Right ventricle myocardium inferior (tissue), 1 donor: ENCODE data around the gene CLEC16A. TPM values are rescaled to one million over a fixed set of nuclear protein-coding genes. Genes with fewer than 3 reads are reported as not detected.
"Not testable (repeated sequence)": the region's sequence is repeated elsewhere in the genome, so short reads cannot be mapped to it uniquely, and the experiment has no call there.

Experiments used
- ATAC-seq: fragments of 200-7000 bp; cut with Tn5 transposase; one replicate; pipeline ENCODE4 v1.9.1; 2020; ENCODE audit warnings: mild to moderate bottlenecking, moderate library complexity
- DNase-seq: peaks from one replicate; pipeline ENCODE4 v3.0.0; 2021; ENCODE audit errors: missing footprints
- intact Hi-C: fragments of 100-400 bp; cut with DNase I; formaldehyde crosslinking; loops from one replicate; pipeline ENCODE4 v1.11.0; 2022
- total RNA-seq: library from RNA; stranded (reverse); fragmentation: NEBNext Ultra II Directional; extraction: Animal tissue kit (Norgen Biotek cat#: 25700); gene quantifications from one replicate; pipeline ENCODE4 v1.2.1, GENCODE V29; 2021
- donor health status: DM: no; HTN: yes; CAD: no; lungs with severe emphysema.

Gene CLEC16A
- total RNA-seq, 1 donor from 2014 or later = 23.0 TPM

GRCh38 chr16:10937068-10937859, 7.1 kb upstream of the CLEC16A start:
- DNase-seq (no peak), ATAC-seq (peak; percentile 15)
- intact Hi-C loops = loop anchor here (5.0 kb wide), 1 partner anchor 360 kb away; no protein-coding TSS in a partner anchor

- intact Hi-C loops = loop anchor here (5.0 kb wide), 1 partner anchor 361 kb away; no protein-coding TSS in a partner anchor
- DNase-seq (no peak), ATAC-seq (no peak)
Observed at GRCh38 chr16:10938321-10938720, 6.0 kb upstream of the CLEC16A start.

GRCh38 chr16:10938796-10939648, 5.3 kb upstream of the CLEC16A start:
- ATAC-seq = no peak
- intact Hi-C loops = loop anchor here (5.0 kb wide), 1 partner anchor 362 kb away; no protein-coding TSS in a partner anchor
- no peak for DNase-seq

GRCh38 chr16:10939649-10940234, 4.6 kb upstream of the CLEC16A start:
- intact Hi-C loops = loop anchor here (5.0 kb wide), 2 partner anchors 197 to 362 kb away; partner anchors contain the start of gene NUBP1
- ATAC-seq (no peak), DNase-seq (no peak)

GRCh38 chr16:10940501-10941079, 3.8 kb upstream of the CLEC16A start:
- ATAC-seq (no peak), DNase-seq (no peak)
- intact Hi-C loops = loop anchor here (5.0 kb wide), 1 partner anchor 198 kb away; the partner anchor contains the start of gene NUBP1

GRCh38 chr16:10941127-10941933, 3.0 kb upstream of the CLEC16A start:
- intact Hi-C loops = loop anchor here (5.0 kb wide), 1 partner anchor 199 kb away; the partner anchor contains the start of gene NUBP1
- no peak for ATAC-seq
- no peak for DNase-seq

- DNase-seq, ATAC-seq: not testable (repeated sequence)
- intact Hi-C loops = loop anchor here (5.0 kb wide), 1 partner anchor 200 kb away; the partner anchor contains the start of gene NUBP1
Observed at GRCh38 chr16:10941935-10942351, 2.4 kb upstream of the CLEC16A start.

GRCh38 chr16:10942352-10943063, 1.9 kb upstream of the CLEC16A start, which contains the start of gene DEXI:
TSS of gene DEXI (minus strand) at chr16:10942468. CDS start at chr16:10942005, 463 bp downstream.
- intact Hi-C loops = loop anchor here (5.0 kb wide), 1 partner anchor 200 kb away; the partner anchor contains the start of gene NUBP1
- ATAC-seq (peak; percentile 74), DNase-seq (peak; percentile 96)

- DNase-seq (no peak), ATAC-seq (no peak)
- intact Hi-C loops = loop anchor here (5.0 kb wide), 1 partner anchor 201 kb away; the partner anchor contains the start of gene NUBP1
Observed at GRCh38 chr16:10943064-10943353, 1.4 kb upstream of the CLEC16A start.

GRCh38 chr16:10945065-10945787, 862 bp downstream of the CLEC16A start:
- DNase-seq (no peak), ATAC-seq (no peak)
- intact Hi-C loops = no loop called here

GRCh38 chr16:10946308-10946707, 1.9 kb downstream of the CLEC16A start:
- intact Hi-C loops = no loop called here
- DNase-seq (no peak), ATAC-seq (no peak)

GRCh38 chr16:10947211-10947787, 2.9 kb downstream of the CLEC16A start:
- ATAC-seq (no peak), DNase-seq (no peak)
- intact Hi-C loops = no loop called here

- no peak for DNase-seq
- no peak for ATAC-seq
- intact Hi-C loops = no loop called here
Observed at GRCh38 chr16:10949424-10949970, 5.1 kb downstream of the CLEC16A start.

- intact Hi-C loops = no loop called here
- no peak for ATAC-seq
Observed at GRCh38 chr16:10950393-10950792, 6.0 kb downstream of the CLEC16A start.

GRCh38 chr16:10951026-10951425, 6.7 kb downstream of the CLEC16A start:
- no peak for ATAC-seq
- DNase-seq = no peak
- intact Hi-C loops = no loop called here

More at GRCh38 chr16:10950393-10950792, 6.0 kb downstream of the CLEC16A start:
- DNase-seq = no peak

GRCh38 chr16:10954903-10955302, 10.5 kb downstream of the CLEC16A start:
- DNase-seq (no peak), ATAC-seq (no peak)
- intact Hi-C loops = no loop called here
